GM12878 (cell line): ENCODE data around the gene MINPP1.

Experiments used
- DPF2 ChIP-seq: fragments of 450-650 bp; IDR thresholded peaks from 2 replicates; pipeline ENCODE4 v1.6.1; 2017; ENCODE audit warnings: mild to moderate bottlenecking
- EZH2 ChIP-seq: IDR thresholded peaks from 2 replicates; pipeline ENCODE4 v1.6.1; 2012; ENCODE audit warnings: low read depth, mild to moderate bottlenecking, control low read depth, inconsistent platforms, low read length, borderline replicate concordance; ENCODE audit not compliant: control insufficient read depth
- MEF2A ChIP-seq: IDR thresholded peaks from 2 replicates; pipeline ENCODE4 v1.6.1; 2011; ENCODE audit warnings: low read depth, mild to moderate bottlenecking, low read length, moderate library complexity; ENCODE audit not compliant: insufficient read depth
- NFYB ChIP-seq: IDR thresholded peaks from 2 replicates; pipeline ENCODE4 v1.6.1; 2011; ENCODE audit warnings: low read depth, mild to moderate bottlenecking, low read length, improper control_type of control experiment, moderate library complexity; ENCODE audit not compliant: insufficient read depth
- YY1 ChIP-seq: IDR thresholded peaks from 2 replicates; pipeline ENCODE4 v1.6.1; 2011; ENCODE audit warnings: low read depth, mild to moderate bottlenecking, low read length
- TF ChIP-seq, protein P1 (sequence below): IDR thresholded peaks from 2 replicates; pipeline ENCODE4 v1.6.1; 2011; ENCODE audit warnings: low read depth, low read length, improper control_type of control experiment, borderline replicate concordance
- TF ChIP-seq, protein P2 (sequence below), 3 experiments: IDR thresholded peaks in 2 of 3; conservative IDR thresholded peaks in 1 of 3; 2 replicates each; pipeline ENCODE4 v1.5.1; 2011; ENCODE audit warnings: low read depth in 3 of 3, low read length in 3 of 3, mild to moderate bottlenecking in 3 of 3, control low read depth in 2 of 3, moderate library complexity in 2 of 3, inconsistent platforms in 1 of 3, mixed read lengths in 1 of 3; ENCODE audit not compliant: control insufficient read depth in 2 of 3, insufficient read depth in 1 of 3; ENCODE audit errors: extremely low read depth in 1 of 3

DNA sequence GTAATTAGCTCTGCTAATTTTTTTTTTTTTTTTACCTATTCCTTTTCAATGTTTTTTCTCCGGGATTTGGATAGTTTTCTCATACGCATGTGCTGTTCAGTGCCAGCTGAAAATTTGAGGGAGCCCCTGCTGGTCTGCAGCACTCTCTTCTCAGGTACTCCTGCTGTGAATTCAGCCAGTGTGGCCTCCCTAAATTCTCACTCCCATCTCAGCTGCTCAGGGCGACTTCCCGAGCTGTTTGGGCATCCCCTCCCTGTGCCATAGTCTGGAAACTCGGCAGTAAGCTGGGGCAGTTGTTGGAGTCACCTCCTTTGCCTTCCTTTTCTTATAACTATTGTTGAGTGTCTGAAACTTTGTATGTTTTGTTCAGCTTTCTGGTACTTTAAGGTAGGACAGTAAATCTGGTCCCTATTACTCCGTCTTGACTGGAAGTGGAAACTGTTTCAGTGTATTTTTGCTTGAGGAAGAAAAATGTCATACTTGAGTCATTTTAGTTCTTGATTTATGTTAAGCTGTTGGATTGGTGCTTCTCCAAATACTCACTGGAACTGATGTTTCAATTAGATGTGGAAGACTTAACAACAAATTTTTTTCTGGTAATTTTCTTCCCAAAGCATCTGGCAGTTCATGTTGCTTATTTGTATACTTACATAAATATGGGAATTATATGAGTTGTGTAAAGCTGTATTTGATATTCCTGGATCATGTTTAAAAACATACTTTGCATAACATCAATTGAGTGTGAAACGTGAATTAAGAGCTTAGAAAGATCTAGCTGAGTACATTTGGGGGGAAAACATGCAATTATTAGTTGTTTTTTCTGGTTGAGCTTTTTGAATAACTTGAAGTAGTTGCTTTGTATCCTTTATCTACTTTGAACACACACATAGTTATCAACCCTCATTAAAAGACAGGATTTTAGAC lies 33.7 kb downstream of the MINPP1 start:
- TF ChIP-seq NFYB (no peak), DPF2 (no peak), MEF2A (no peak), YY1 (no peak), EZH2 (no peak)
- TF ChIP-seq, protein P1, sequence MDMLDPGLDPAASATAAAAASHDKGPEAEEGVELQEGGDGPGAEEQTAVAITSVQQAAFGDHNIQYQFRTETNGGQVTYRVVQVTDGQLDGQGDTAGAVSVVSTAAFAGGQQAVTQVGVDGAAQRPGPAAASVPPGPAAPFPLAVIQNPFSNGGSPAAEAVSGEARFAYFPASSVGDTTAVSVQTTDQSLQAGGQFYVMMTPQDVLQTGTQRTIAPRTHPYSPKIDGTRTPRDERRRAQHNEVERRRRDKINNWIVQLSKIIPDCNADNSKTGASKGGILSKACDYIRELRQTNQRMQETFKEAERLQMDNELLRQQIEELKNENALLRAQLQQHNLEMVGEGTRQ, result no peak
- TF ChIP-seq, protein P2, sequence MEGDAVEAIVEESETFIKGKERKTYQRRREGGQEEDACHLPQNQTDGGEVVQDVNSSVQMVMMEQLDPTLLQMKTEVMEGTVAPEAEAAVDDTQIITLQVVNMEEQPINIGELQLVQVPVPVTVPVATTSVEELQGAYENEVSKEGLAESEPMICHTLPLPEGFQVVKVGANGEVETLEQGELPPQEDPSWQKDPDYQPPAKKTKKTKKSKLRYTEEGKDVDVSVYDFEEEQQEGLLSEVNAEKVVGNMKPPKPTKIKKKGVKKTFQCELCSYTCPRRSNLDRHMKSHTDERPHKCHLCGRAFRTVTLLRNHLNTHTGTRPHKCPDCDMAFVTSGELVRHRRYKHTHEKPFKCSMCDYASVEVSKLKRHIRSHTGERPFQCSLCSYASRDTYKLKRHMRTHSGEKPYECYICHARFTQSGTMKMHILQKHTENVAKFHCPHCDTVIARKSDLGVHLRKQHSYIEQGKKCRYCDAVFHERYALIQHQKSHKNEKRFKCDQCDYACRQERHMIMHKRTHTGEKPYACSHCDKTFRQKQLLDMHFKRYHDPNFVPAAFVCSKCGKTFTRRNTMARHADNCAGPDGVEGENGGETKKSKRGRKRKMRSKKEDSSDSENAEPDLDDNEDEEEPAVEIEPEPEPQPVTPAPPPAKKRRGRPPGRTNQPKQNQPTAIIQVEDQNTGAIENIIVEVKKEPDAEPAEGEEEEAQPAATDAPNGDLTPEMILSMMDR (IDR thresholded peaks at IDR 0.05 in 2 of 3, conservative IDR thresholded peaks at IDR 0.05 in 1 of 3; ENCODE audit: control insufficient read depth in 2 of 3, extremely low read depth in 1 of 3, insufficient read depth in 1 of 3, low read depth in 3 of 3, low read length in 3 of 3), result no peak
